Activated naive CD8-positive, alpha-beta T cell treated with anti-CD3 and anti-CD28 coated beads, Interleukin-2, amount 50 U/mL, for 24 hours (primary cell): Measurements from ENCODE around the gene PCDHGA1.
"Not testable (repeated sequence)": the region's sequence is repeated elsewhere in the genome, so short reads cannot be mapped to it uniquely, and the experiment has no call there.

Experiments
- ATAC-seq: fragments of 150-1000 bp; cut with Tn5 transposase; one replicate; pipeline ENCODE4 v1.10.0; 2021
- DNase-seq: peaks from one replicate; pipeline ENCODE4 v3.0.0; 2021
- H3K27ac Mint-ChIP-seq: one replicate; pipeline ENCODE4 v1.8.0; 2021; ENCODE audit warnings: mild to moderate bottlenecking, mixed read lengths
- H3K27me3 Mint-ChIP-seq: one replicate; pipeline ENCODE4 v1.8.0; 2021; ENCODE audit warnings: mixed read lengths
- H3K36me3 Mint-ChIP-seq: one replicate; pipeline ENCODE4 v1.8.0; 2021; ENCODE audit warnings: low read depth, mixed read lengths
- H3K4me1 Mint-ChIP-seq: one replicate; pipeline ENCODE4 v1.8.0; 2021; ENCODE audit warnings: mixed read lengths
- H3K4me3 Mint-ChIP-seq: one replicate; pipeline ENCODE4 v1.8.0; 2021; ENCODE audit warnings: mild to moderate bottlenecking, moderate library complexity, mixed read lengths
- H3K9me3 Mint-ChIP-seq: one replicate; pipeline ENCODE4 v1.8.0; 2021; ENCODE audit warnings: mixed read lengths

The PCDHGA1 gene

GRCh38 chr5:141383345-141383744 lies 53.0 kb downstream of the PCDHGA1 start:
- Mint-ChIP-seq H3K9me3 (peaks cover 55% of the 10 kb centered on the region), H3K4me3 (no peak overlapping the region), H3K36me3 (peaks cover 20% of the 10 kb centered on the region), H3K27ac (no peak overlapping the region), H3K4me1 (no peaks in the 10 kb centered on the region), H3K27me3 (peaks cover 72% of the 10 kb centered on the region)
- no peak for ATAC-seq
- no peak for DNase-seq

GRCh38 chr5:141384471-141385267 lies 54.4 kb downstream of the PCDHGA1 start:
- no peak overlapping the region for H3K4me3 Mint-ChIP-seq

GRCh38 chr5:141387557-141388311 lies 57.4 kb downstream of the PCDHGA1 start, which contains the start of gene PCDHGB4:
Gene PCDHGB4 (plus strand): TSS chr5:141387698. CDS start chr5:141387885, 187 bp downstream.
- Mint-ChIP-seq H3K36me3 (peaks cover 23% of the 10 kb centered on the region), H3K9me3 (peaks cover 54% of the 10 kb centered on the region), H3K27me3 (peaks cover 71% of the 10 kb centered on the region)
- ATAC-seq, DNase-seq, H3K27ac Mint-ChIP-seq, H3K4me3 Mint-ChIP-seq, H3K4me1 Mint-ChIP-seq: not testable (repeated sequence)

More at GRCh38 chr5:141384471-141385267, 54.4 kb downstream of the PCDHGA1 start:
- H3K4me1 Mint-ChIP-seq: no peaks in the 10 kb centered on the region
- DNase-seq (no peak), ATAC-seq (no peak)
- H3K27me3 Mint-ChIP-seq: peaks cover 73% of the 10 kb centered on the region
- no peak overlapping the region for H3K27ac Mint-ChIP-seq
- peaks cover 52% of the 10 kb centered on the region for H3K9me3 Mint-ChIP-seq
- peaks cover 24% of the 10 kb centered on the region for H3K36me3 Mint-ChIP-seq

GRCh38 chr5:141388661-141389060 lies 58.3 kb downstream of the PCDHGA1 start:
- H3K4me3 Mint-ChIP-seq: no peak overlapping the region
- DNase-seq (no peak), ATAC-seq (no peak)
- no peaks in the 10 kb centered on the region for H3K4me1 Mint-ChIP-seq
- H3K36me3 Mint-ChIP-seq: peaks cover 24% of the 10 kb centered on the region
- no peak overlapping the region for H3K27ac Mint-ChIP-seq
- H3K27me3 Mint-ChIP-seq: peaks cover 71% of the 10 kb centered on the region
- peaks cover 53% of the 10 kb centered on the region for H3K9me3 Mint-ChIP-seq

- DNase-seq: no peak
- Mint-ChIP-seq H3K9me3 (peaks cover 52% of the 10 kb centered on the region), H3K27ac (no peak overlapping the region), H3K4me1 (no peaks in the 10 kb centered on the region), H3K4me3 (no peak overlapping the region), H3K36me3 (peaks cover 23% of the 10 kb centered on the region), H3K27me3 (peaks cover 72% of the 10 kb centered on the region)
- ATAC-seq: no peak
These were observed 59.1 kb downstream of the PCDHGA1 start for GRCh38 chr5:141389153-141390042.

GRCh38 chr5:141392429-141393198 lies 62.3 kb downstream of the PCDHGA1 start, which contains the start of gene PCDHGA8:
Gene PCDHGA8 (plus strand): TSS chr5:141392633. CDS start chr5:141392814, 181 bp downstream.
- ATAC-seq (no peak), DNase-seq (no peak)
- H3K27ac Mint-ChIP-seq: no peak within 1 kb of the TSS
- H3K9me3 Mint-ChIP-seq: peaks cover 41% of the 10 kb centered on the region
- no peak within 1 kb of the TSS for H3K4me3 Mint-ChIP-seq
- peaks cover 22% of the 10 kb centered on the region for H3K36me3 Mint-ChIP-seq
- H3K4me1 Mint-ChIP-seq: no peaks in the 10 kb centered on the region
- peaks cover 69% of the 10 kb centered on the region for H3K27me3 Mint-ChIP-seq

- ATAC-seq: no peak
- peaks cover 41% of the 10 kb centered on the region for H3K9me3 Mint-ChIP-seq
- H3K27me3 Mint-ChIP-seq: peaks cover 69% of the 10 kb centered on the region
These were observed 63.0 kb downstream of the PCDHGA1 start for GRCh38 chr5:141393267-141393666.

GRCh38 chr5:141394401-141395187 lies 64.3 kb downstream of the PCDHGA1 start:
- H3K9me3 Mint-ChIP-seq: peaks cover 41% of the 10 kb centered on the region
- H3K4me1 Mint-ChIP-seq: not testable (repeated sequence)
- H3K27me3 Mint-ChIP-seq: peaks cover 69% of the 10 kb centered on the region

More at GRCh38 chr5:141393267-141393666, 63.0 kb downstream of the PCDHGA1 start:
- no peaks in the 10 kb centered on the region for H3K4me1 Mint-ChIP-seq
- H3K36me3 Mint-ChIP-seq: peaks cover 20% of the 10 kb centered on the region
- H3K27ac Mint-ChIP-seq: no peak overlapping the region
- no peak overlapping the region for H3K4me3 Mint-ChIP-seq
- no peak for DNase-seq

GRCh38 chr5:141397756-141398551 lies 67.6 kb downstream of the PCDHGA1 start, which contains the start of gene PCDHGB5:
Gene PCDHGB5 (plus strand): TSS chr5:141397947. CDS start chr5:141398128, 181 bp downstream.
- H3K27ac Mint-ChIP-seq, DNase-seq, H3K4me1 Mint-ChIP-seq: not testable (repeated sequence)
- ATAC-seq: peak; percentile 54
- H3K9me3 Mint-ChIP-seq: peaks cover 29% of the 10 kb centered on the region
- peaks cover 17% of the 10 kb centered on the region for H3K36me3 Mint-ChIP-seq
- H3K27me3 Mint-ChIP-seq: peaks cover 64% of the 10 kb centered on the region
- peak within 1 kb of the TSS; percentile 42 for H3K4me3 Mint-ChIP-seq

More at GRCh38 chr5:141394401-141395187, 64.3 kb downstream of the PCDHGA1 start:
- not testable (repeated sequence) for ATAC-seq, DNase-seq, H3K27ac Mint-ChIP-seq, H3K4me3 Mint-ChIP-seq
- H3K36me3 Mint-ChIP-seq: peaks cover 18% of the 10 kb centered on the region

GRCh38 chr5:141398608-141399007 lies 68.3 kb downstream of the PCDHGA1 start:
- no peaks in the 10 kb centered on the region for H3K4me1 Mint-ChIP-seq
- H3K9me3 Mint-ChIP-seq: peaks cover 27% of the 10 kb centered on the region
- H3K36me3 Mint-ChIP-seq: peaks cover 16% of the 10 kb centered on the region
- ATAC-seq: no peak
- DNase-seq: no peak
- H3K27me3 Mint-ChIP-seq: peaks cover 64% of the 10 kb centered on the region
- no peak overlapping the region for H3K4me3 Mint-ChIP-seq
- H3K27ac Mint-ChIP-seq: no peak overlapping the region

GRCh38 chr5:141399555-141400258 lies 69.4 kb downstream of the PCDHGA1 start:
- H3K9me3 Mint-ChIP-seq: peaks cover 24% of the 10 kb centered on the region
- H3K4me3 Mint-ChIP-seq: no peak overlapping the region
- no peak overlapping the region for H3K27ac Mint-ChIP-seq
- DNase-seq: no peak
- H3K27me3 Mint-ChIP-seq: peaks cover 67% of the 10 kb centered on the region
- ATAC-seq: no peak
- H3K4me1 Mint-ChIP-seq: no peaks in the 10 kb centered on the region
- H3K36me3 Mint-ChIP-seq: peaks cover 14% of the 10 kb centered on the region
